Heart left ventricle (tissue), 16 donors: ENCODE data around the gene GAB2. TPM values are rescaled to one million over a fixed set of nuclear protein-coding genes. Genes with fewer than 3 reads are reported as not detected.

Source experiments
- ATAC-seq, 4 donors: fragments of 200-7000 bp; cut with Tn5 transposase; one replicate each; pipeline ENCODE4 v1.9.1; 2020 to 2022; ENCODE audit warnings: moderate library complexity in 4 of 4, mild to moderate bottlenecking in 3 of 4, moderate number of reproducible peaks in 1 of 4
- DNase-seq, 5 donors: peaks; one replicate each; pipeline ENCODE4 v3.0.0-alpha.2; 2020
- H3K27ac ChIP-seq, 12 donors: fragments of 200-600 bp; sonication (generic) in 4 of 12; one replicate each; pipeline versions ENCODE4 v1.5.0 to v1.8.0; 2016 to 2022; ENCODE audit warnings: mild to moderate bottlenecking in 2 of 12
- H3K27me3 ChIP-seq, 9 donors: fragments of 200-600 bp; sonication (generic) in 2 of 9; one replicate each; pipeline versions ENCODE4 v1.5.1 to v1.8.0; 2016 to 2022; ENCODE audit warnings: mild to moderate bottlenecking in 3 of 9
- H3K36me3 ChIP-seq, 9 donors: fragments of 200-600 bp; sonication (generic) in 2 of 9; one replicate each; pipeline versions ENCODE4 v1.5.0 to v1.8.0; 2018 to 2022; ENCODE audit warnings: mild to moderate bottlenecking in 2 of 9
- H3K4me1 ChIP-seq, 12 donors: fragments of 200-600 bp; sonication (generic) in 4 of 12; one replicate each; pipeline versions ENCODE4 v1.5.0 to v1.8.0; 2016 to 2022; ENCODE audit warnings: mild to moderate bottlenecking in 3 of 12
- H3K4me3 ChIP-seq, 12 donors: fragments of 200-600 bp; sonication (generic) in 4 of 12; one replicate each; pipeline versions ENCODE4 v1.5.0 to v1.8.0; 2017 to 2022; ENCODE audit warnings: mild to moderate bottlenecking in 9 of 12, moderate library complexity in 4 of 12
- H3K9me3 ChIP-seq, 12 donors: fragments of 200-600 bp; sonication (generic) in 4 of 12; one replicate each; pipeline versions ENCODE4 v1.5.0 to v1.8.0; 2016 to 2022; ENCODE audit warnings: mild to moderate bottlenecking in 1 of 12
- CTCF ChIP-seq, 12 donors: fragments of 200-600 bp; sonication (generic) in 4 of 12; IDR thresholded peaks; one replicate each; pipeline versions ENCODE4 v1.5.0 to v1.8.0; 2018 to 2022; ENCODE audit warnings: antibody characterized with exemption in 12 of 12, mild to moderate bottlenecking in 5 of 12
- POLR2A ChIP-seq, 2 donors: fragments of 450-650 bp; IDR thresholded peaks; one replicate each; pipeline ENCODE4 v1.6.1; 2017; ENCODE audit warnings: antibody characterized with exemption in 2 of 2, mild to moderate bottlenecking in 2 of 2, moderate library complexity in 2 of 2
- WGBS, 4 donors: extraction: QIAGEN DNeasy Blood & Tissue Kit in 2 of 4; methylation state at CpG; one replicate each; pipeline versions ENCODE4 v1.1.5 to v1.1.7; 2013 to 2018; 5-methylcytosine and 5-hydroxymethylcytosine counted together
- intact Hi-C, 10 donors: fragments of 100-400 bp; cut with DNase I; formaldehyde crosslinking; loops; one replicate each; pipeline versions ENCODE4 v1.11.1 to v1.14.2; 2022
- polyA plus RNA-seq, 2 donors: library from polyadenylated mRNA; stranded (reverse); fragments of 200-250 nt; gene quantifications; one replicate each; pipeline ENCODE4 v1.2.3, GENCODE V29; 2013
- total RNA-seq, 9 donors: library from RNA; depleted of rRNA in 2 of 9; stranded (reverse); fragments of >200 nt in 2 of 9; fragmentation: NEBNext Ultra II Directional in 3 of 9; extraction: Animal tissue kit (Norgen Biotek cat#: 25700) in 3 of 9; gene quantifications; one replicate each; pipeline versions ENCODE4 v1.1.0 to v1.2.4, GENCODE V29; 2016 to 2023
- donor health status: ischemic (EF 13 %, LVEDD 7.1; RV severe dilation, severe dysfunction).
- donor health status: healthy with polysubstance abuse.
- donor health status: DM: no; HTN: yes; CAD: no.
- donor health status: DM: no; HTN: no; CAD: no.
- donor health status: ischemic (EF 25% LVEDD 6.9; RV normal size, moderate dysfunction).
- donor health status: ischemic (EF 25% LVEDD 5.7; RV mildly dilated, moderate dysfunction).
- donor health status: healthy.
- donor health status: DM: yes; HTN: yes; CAD: no.
- donor health status: ischemic (EF 35%, LVEDD 5.7; RV mildly dilated, moderate dysfunction).
- donor health status: nonischemic (EF 11% LVEDD 7.7; RV severe dilation, severe dysfunction).
- donor health status: DM: yes; HTN: yes; CAD: no.
- donor health status: PGD.
- donor health status: ischemic (EF 29% LVEDD 5.4; RV normal size, mild dysfunction).
- donor health status: nonischemic (EF 23%, LVEDD 6.1; RV moderate dilation, normal function).

GAB2 gene
- total and polyA plus RNA-seq, 11 donors, result 6.1 to 53.0 (median 30.0) TPM

- intact Hi-C loops, result no loop called here
- no peak overlapping the region for H3K27ac ChIP-seq
- no peak overlapping the region for H3K4me3 ChIP-seq
- no peak for TF ChIP-seq CTCF (IDR thresholded peaks at IDR 0.05)
- no peak for TF ChIP-seq POLR2A (IDR thresholded peaks at IDR 0.05)
- ATAC-seq (no peak), DNase-seq (no peak)
- peaks cover 0 to 15% (median 0%) of the 10 kb centered on the region in 9 donors for H3K36me3 ChIP-seq
- WGBS, 4 donors, result 95 to 98% (median 97%) methylated on average over 3 to 4 of the region's 4 CpGs
- no peaks in the 10 kb centered on the region for H3K27me3 ChIP-seq
- H3K9me3 ChIP-seq, result peaks cover 0 to 21% (median 0%) of the 10 kb centered on the region in 12 donors
- peaks cover 0 to 46% (median 26%) of the 10 kb centered on the region in 12 donors for H3K4me1 ChIP-seq
Measured at GRCh38 chr11:78384231-78384630, 33.4 kb downstream of the GAB2 start.

GRCh38 chr11:78381865-78382264 is 35.8 kb downstream of the GAB2 start:
- peaks cover 0 to 12% (median 0%) of the 10 kb centered on the region in 9 donors for H3K36me3 ChIP-seq
- no peaks in the 10 kb centered on the region for H3K27me3 ChIP-seq
- 73 to 83% (median 79%) methylated on average over 4 of the region's 4 CpGs for WGBS, 4 donors
- TF ChIP-seq CTCF (IDR thresholded peaks at IDR 0.05), result no peak
- no peak for TF ChIP-seq POLR2A (IDR thresholded peaks at IDR 0.05)
- ATAC-seq (no peak), DNase-seq (no peak)
- H3K4me1 ChIP-seq, result peaks cover 0 to 44% (median 28%) of the 10 kb centered on the region in 12 donors
- intact Hi-C loops, result no loop called here
- H3K4me3 ChIP-seq, result no peak overlapping the region
- H3K27ac ChIP-seq, result no peak overlapping the region
- H3K9me3 ChIP-seq, result peaks cover 0 to 21% (median 0%) of the 10 kb centered on the region in 12 donors

GRCh38 chr11:78380615-78381051 is 37.0 kb downstream of the GAB2 start:
- TF ChIP-seq CTCF (IDR thresholded peaks at IDR 0.05) (no peak), POLR2A (IDR thresholded peaks at IDR 0.05) (no peak)
- peaks cover 0 to 46% (median 30%) of the 10 kb centered on the region in 12 donors for H3K4me1 ChIP-seq
- intact Hi-C loops, result no loop called here
- H3K27ac ChIP-seq, result no peak overlapping the region
- H3K9me3 ChIP-seq, result peaks cover 0 to 19% (median 0%) of the 10 kb centered on the region in 12 donors
- WGBS, 4 donors, result 73 to 80% (median 76%) methylated on average over 5 of the region's 5 CpGs
- DNase-seq (no peak), ATAC-seq (no peak)
- no peak overlapping the region for H3K4me3 ChIP-seq
- no peaks in the 10 kb centered on the region for H3K27me3 ChIP-seq
- peaks cover 0 to 11% (median 0%) of the 10 kb centered on the region in 9 donors for H3K36me3 ChIP-seq

- intact Hi-C loops, result no loop called here
- Histone ChIP-seq H3K4me3 (no peak overlapping the region), H3K27ac (peak overlapping the region in 1 of 12 donors; percentile 17), H3K36me3 (peaks cover 0 to 3% (median 0%) of the 10 kb centered on the region in 9 donors), H3K27me3 (no peaks in the 10 kb centered on the region), H3K4me1 (peaks cover 0 to 50% (median 30%) of the 10 kb centered on the region in 12 donors), H3K9me3 (peaks cover 0 to 7% (median 0%) of the 10 kb centered on the region in 12 donors)
- WGBS, 4 donors, result 54 to 63% (median 56%) methylated on average over 3 of the region's 3 CpGs
- TF ChIP-seq POLR2A (IDR thresholded peaks at IDR 0.05) (no peak), CTCF (IDR thresholded peaks at IDR 0.05) (no peak)
- peak in 2 of 4 donors; percentile 55 to 66 for ATAC-seq
- no peak for DNase-seq
Measured at GRCh38 chr11:78379039-78379670, 38.5 kb downstream of the GAB2 start.
